ENCODE measurements around the gene ARHGAP33.

GRCh38 chr19:35730326-35730725 is 45.0 kb upstream of the ARHGAP33 start:
- TF ChIP-seq CTCF (IDR thresholded peaks at IDR 0.05), result no peak
- no peak for TF ChIP-seq POLR2A (IDR thresholded peaks at IDR 0.05)
- no peak for TF ChIP-seq POLR2AphosphoS5 (IDR thresholded peaks at IDR 0.05)
